GM18951 (cell line): Measurements from ENCODE around the gene SPON1.
"Not testable (repeated sequence)": the region's sequence is repeated elsewhere in the genome, so short reads cannot be mapped to it uniquely, and the experiment has no call there.

Experiments
- POLR2A ChIP-seq: IDR thresholded peaks from 4 replicates; pipeline ENCODE4 v1.6.1; 2011; ENCODE audit warnings: mild to moderate bottlenecking; ENCODE audit not compliant: insufficient read length, insufficient read depth; ENCODE audit errors: extremely low read depth
- in situ Hi-C: fragments of 300-500 bp; cut with MboI; formaldehyde crosslinking; loops from one replicate; pipeline ENCODE4 v1.12.0; 2022; ENCODE audit warnings: low sequenced_read_pairs, mixed read lengths, inconsistent platforms; ENCODE audit not compliant: unreplicated experiment

The SPON1 gene

GRCh38 chr11:14075118-14076078 is 112.9 kb downstream of the SPON1 start:
- TF ChIP-seq POLR2A: no peak
- in situ Hi-C loops: no loop called here

- TF ChIP-seq POLR2A: no peak
- in situ Hi-C loops: no loop called here
Measured at GRCh38 chr11:14079011-14079410, 116.5 kb downstream of the SPON1 start.

- in situ Hi-C loops: no loop called here
- no peak for TF ChIP-seq POLR2A
Measured at GRCh38 chr11:14079797-14080196, 117.3 kb downstream of the SPON1 start.

- in situ Hi-C loops: no loop called here
- no peak for TF ChIP-seq POLR2A
Measured at GRCh38 chr11:14081581-14082231, 119.2 kb downstream of the SPON1 start.

- no peak for TF ChIP-seq POLR2A
- in situ Hi-C loops: no loop called here
Measured at GRCh38 chr11:14082338-14082737, 119.8 kb downstream of the SPON1 start.

GRCh38 chr11:14088861-14089260 is 126.3 kb downstream of the SPON1 start:
- in situ Hi-C loops: not testable (repeated sequence)

- in situ Hi-C loops: no loop called here
- no peak for TF ChIP-seq POLR2A
Measured at GRCh38 chr11:14089690-14090462, 127.4 kb downstream of the SPON1 start.

GRCh38 chr11:14090631-14091030 is 128.1 kb downstream of the SPON1 start:
- in situ Hi-C loops: not testable (repeated sequence)

GRCh38 chr11:14093065-14093464 is 130.5 kb downstream of the SPON1 start:
- in situ Hi-C loops: no loop called here
- no peak for TF ChIP-seq POLR2A

- in situ Hi-C loops: no loop called here
Measured at GRCh38 chr11:14094481-14095037, 132.0 kb downstream of the SPON1 start.

GRCh38 chr11:14095882-14096281 is 133.4 kb downstream of the SPON1 start:
- in situ Hi-C loops: no loop called here

More at GRCh38 chr11:14094481-14095037, 132.0 kb downstream of the SPON1 start:
- no peak for TF ChIP-seq POLR2A

GRCh38 chr11:14096606-14097005 is 134.1 kb downstream of the SPON1 start:
- in situ Hi-C loops: no loop called here
- no peak for TF ChIP-seq POLR2A

More at GRCh38 chr11:14095882-14096281, 133.4 kb downstream of the SPON1 start:
- no peak for TF ChIP-seq POLR2A

GRCh38 chr11:14101388-14101787 is 138.9 kb downstream of the SPON1 start:
- no peak for TF ChIP-seq POLR2A
- in situ Hi-C loops: no loop called here
